GM19455 (cell line): ENCODE data around the gene S100A2.
"Not testable (repeated sequence)": the region's sequence is repeated elsewhere in the genome, so short reads cannot be mapped to it uniquely, and the experiment has no call there.

Source experiments
- ATAC-seq: cut with Tn5 transposase; IDR thresholded peaks from one replicate; pipeline ENCODE4 v1.9.1; 2021; ENCODE audit not compliant: unreplicated experiment

The S100A2 gene

GRCh38 chr1:153566414-153567371 is 1.0 kb upstream of the S100A2 start:
- no peak for ATAC-seq

- no peak for ATAC-seq
Observed at GRCh38 chr1:153563991-153564390, 1.7 kb downstream of the S100A2 start.

- no peak for ATAC-seq
Observed at GRCh38 chr1:153563483-153563901, 2.2 kb downstream of the S100A2 start.

GRCh38 chr1:153562021-153562420 is 3.6 kb downstream of the S100A2 start:
- ATAC-seq, result not testable (repeated sequence)

GRCh38 chr1:153561466-153561985 is 4.1 kb downstream of the S100A2 start:
- no peak for ATAC-seq

- no peak for ATAC-seq
Observed at GRCh38 chr1:153560771-153561465, 4.7 kb downstream of the S100A2 start.

- no peak for ATAC-seq
Observed at GRCh38 chr1:153560241-153560640, 5.4 kb downstream of the S100A2 start.

GRCh38 chr1:153557877-153558276 is 7.8 kb downstream of the S100A2 start:
- no peak for ATAC-seq

GRCh38 chr1:153556348-153556747 is 9.3 kb downstream of the S100A2 start:
- ATAC-seq, result no peak

- no peak for ATAC-seq
Observed at GRCh38 chr1:153553830-153554541, 11.7 kb downstream of the S100A2 start.

GRCh38 chr1:153553096-153553495 is 12.5 kb downstream of the S100A2 start:
- ATAC-seq, result no peak

- no peak for ATAC-seq
Observed at GRCh38 chr1:153552335-153552734, 13.3 kb downstream of the S100A2 start.

GRCh38 chr1:153550827-153551500 is 14.7 kb downstream of the S100A2 start:
- ATAC-seq, result no peak

- ATAC-seq, result no peak
Observed at GRCh38 chr1:153550398-153550758, 15.3 kb downstream of the S100A2 start.

GRCh38 chr1:153549741-153550397 is 15.8 kb downstream of the S100A2 start:
- no peak for ATAC-seq

GRCh38 chr1:153548722-153549688 is 16.6 kb downstream of the S100A2 start, which contains the start of gene S100A3:
Gene S100A3, minus strand, starts transcription at chr1:153549258. Its CDS starts 773 bp downstream, at chr1:153548485.
- ATAC-seq, result no peak

GRCh38 chr1:153547560-153548551 is 17.8 kb downstream of the S100A2 start:
- no peak for ATAC-seq
